Measurements from ENCODE around the gene GSTT4. TPM values are rescaled to one million over a fixed set of nuclear protein-coding genes. Genes with fewer than 3 reads are reported as not detected.
A peak's percentile ranks its signal among the peaks of the same experiment; 100 is the strongest.

GSTT4 gene
- total and polyA plus RNA-seq, 2 of the 13 experiments (the other 11 are each of a cell fraction or from before 2014, with no cell fraction given), result 0.59 to 0.62 TPM

DNA sequence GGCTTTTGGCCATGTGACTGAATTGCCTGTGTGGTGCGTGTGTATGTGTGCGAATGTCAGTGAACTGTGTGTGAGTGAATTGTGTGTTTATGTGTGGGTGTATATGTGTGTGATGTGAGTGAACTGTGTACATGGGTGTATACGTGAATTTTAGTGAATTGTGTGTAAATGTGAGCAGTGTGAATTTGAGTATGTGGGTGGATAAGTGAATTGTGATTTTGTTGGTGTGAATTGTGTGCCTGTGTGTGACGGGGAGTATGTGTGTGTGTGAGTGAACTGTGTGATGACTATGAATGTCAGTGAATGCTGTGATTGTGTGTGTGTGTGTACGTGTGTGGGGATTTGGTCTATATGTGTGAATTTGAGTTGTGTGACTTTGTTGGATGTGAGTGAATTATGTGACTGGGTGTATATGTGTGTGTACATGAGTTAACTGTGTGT, 35.0 kb downstream of the GSTT4 start (continued):
- TF ChIP-seq, protein P1, sequence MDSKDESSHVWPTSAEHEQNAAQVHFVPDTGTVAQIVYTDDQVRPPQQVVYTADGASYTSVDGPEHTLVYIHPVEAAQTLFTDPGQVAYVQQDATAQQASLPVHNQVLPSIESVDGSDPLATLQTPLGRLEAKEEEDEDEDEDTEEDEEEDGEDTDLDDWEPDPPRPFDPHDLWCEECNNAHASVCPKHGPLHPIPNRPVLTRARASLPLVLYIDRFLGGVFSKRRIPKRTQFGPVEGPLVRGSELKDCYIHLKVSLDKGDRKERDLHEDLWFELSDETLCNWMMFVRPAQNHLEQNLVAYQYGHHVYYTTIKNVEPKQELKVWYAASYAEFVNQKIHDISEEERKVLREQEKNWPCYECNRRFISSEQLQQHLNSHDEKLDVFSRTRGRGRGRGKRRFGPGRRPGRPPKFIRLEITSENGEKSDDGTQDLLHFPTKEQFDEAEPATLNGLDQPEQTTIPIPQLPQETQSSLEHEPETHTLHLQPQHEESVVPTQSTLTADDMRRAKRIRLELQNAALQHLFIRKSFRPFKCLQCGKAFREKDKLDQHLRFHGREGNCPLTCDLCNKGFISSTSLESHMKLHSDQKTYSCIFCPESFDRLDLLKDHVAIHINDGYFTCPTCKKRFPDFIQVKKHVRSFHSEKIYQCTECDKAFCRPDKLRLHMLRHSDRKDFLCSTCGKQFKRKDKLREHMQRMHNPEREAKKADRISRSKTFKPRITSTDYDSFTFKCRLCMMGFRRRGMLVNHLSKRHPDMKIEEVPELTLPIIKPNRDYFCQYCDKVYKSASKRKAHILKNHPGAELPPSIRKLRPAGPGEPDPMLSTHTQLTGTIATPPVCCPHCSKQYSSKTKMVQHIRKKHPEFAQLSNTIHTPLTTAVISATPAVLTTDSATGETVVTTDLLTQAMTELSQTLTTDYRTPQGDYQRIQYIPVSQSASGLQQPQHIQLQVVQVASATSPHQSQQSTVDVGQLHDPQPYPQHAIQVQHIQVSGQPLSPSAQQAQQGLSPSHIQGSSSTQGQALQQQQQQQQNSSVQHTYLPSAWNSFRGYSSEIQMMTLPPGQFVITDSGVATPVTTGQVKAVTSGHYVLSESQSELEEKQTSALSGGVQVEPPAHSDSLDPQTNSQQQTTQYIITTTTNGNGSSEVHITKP (CRISPR knock-in tag; IDR thresholded peaks at IDR 0.05; ENCODE audit: low read depth), result no peak
- 0 out of 2 replicates have a peak, but pooled peaks have one; percentile 56 for TF ChIP-seq NBN (conservative IDR thresholded peaks at IDR 0.05)
- TF ChIP-seq SP1 (IDR thresholded peaks at IDR 0.05), result no peak; the same call in 1 of the 2 replicates
- TF ChIP-seq SP1 (CRISPR knock-in tag; IDR thresholded peaks at IDR 0.05), result no peak
- TF ChIP-seq ZNF484 (CRISPR knock-in tag; IDR thresholded peaks at IDR 0.05; ENCODE audit: borderline replicate concordance, low read depth), result no peak
- TF ChIP-seq NAIF1 (CRISPR knock-in tag; IDR thresholded peaks at IDR 0.05; ENCODE audit: borderline replicate concordance), result no peak
- TF ChIP-seq ZNF432 (CRISPR knock-in tag; IDR thresholded peaks at IDR 0.05; ENCODE audit: borderline replicate concordance), result no peak
- no peak for TF ChIP-seq MAF1 (CRISPR knock-in tag; IDR thresholded peaks at IDR 0.05; ENCODE audit: borderline replicate concordance)
- TF ChIP-seq CCAR2 (optimal IDR thresholded peaks at IDR 0.05; ENCODE audit: low read depth, low read length), result peak; percentile 60
- TF ChIP-seq KAT7 (CRISPR knock-in tag; IDR thresholded peaks at IDR 0.05; ENCODE audit: borderline replicate concordance), result no peak
- no peak for TF ChIP-seq CEBPG (CRISPR knock-in tag; IDR thresholded peaks at IDR 0.05)
- peak; percentile 31; the same call in 1 of the 2 replicates for TF ChIP-seq FOXP1 (IDR thresholded peaks at IDR 0.05)
- no peak for TF ChIP-seq FOXP1 (CRISPR knock-in tag; IDR thresholded peaks at IDR 0.05)
- no peak for TF ChIP-seq ZNF839 (CRISPR knock-in tag; IDR thresholded peaks at IDR 0.05; ENCODE audit: borderline replicate concordance)
- TF ChIP-seq SP4 (CRISPR knock-in tag; IDR thresholded peaks at IDR 0.05), result no peak
- TF ChIP-seq ETV5 (CRISPR knock-in tag; IDR thresholded peaks at IDR 0.05; ENCODE audit: borderline replicate concordance), result no peak
- no peak for TF ChIP-seq TEAD3 (CRISPR knock-in tag; optimal IDR thresholded peaks at IDR 0.05; ENCODE audit: borderline replicate concordance)
- TF ChIP-seq CC2D1A (CRISPR knock-in tag; IDR thresholded peaks at IDR 0.05), result no peak
- no peak for TF ChIP-seq PHF20 (CRISPR knock-in tag; IDR thresholded peaks at IDR 0.05)
- TF ChIP-seq SMARCC2 (IDR thresholded peaks at IDR 0.05), result no peak
- TF ChIP-seq MATR3 (CRISPR knock-in tag; IDR thresholded peaks at IDR 0.05), result no peak
- no peak for TF ChIP-seq ZNF720 (CRISPR knock-in tag; IDR thresholded peaks at IDR 0.05)
- TF ChIP-seq ARNT (IDR thresholded peaks at IDR 0.05), result no peak
- no peak for TF ChIP-seq ASH2L (IDR thresholded peaks at IDR 0.05; ENCODE audit: insufficient read length, low read depth, low read length)
- no peak for TF ChIP-seq AHR (CRISPR knock-in tag; IDR thresholded peaks at IDR 0.05)

Measured in HepG2 (cell line).